ENCODE data around the gene CTSW. TPM values are rescaled to one million over a fixed set of nuclear protein-coding genes. Genes with fewer than 3 reads are reported as not detected.

The CTSW gene
- total RNA-seq, 4 donors from 2014 or later: 0.62 to 3.6 TPM; not detected in 2

DNA sequence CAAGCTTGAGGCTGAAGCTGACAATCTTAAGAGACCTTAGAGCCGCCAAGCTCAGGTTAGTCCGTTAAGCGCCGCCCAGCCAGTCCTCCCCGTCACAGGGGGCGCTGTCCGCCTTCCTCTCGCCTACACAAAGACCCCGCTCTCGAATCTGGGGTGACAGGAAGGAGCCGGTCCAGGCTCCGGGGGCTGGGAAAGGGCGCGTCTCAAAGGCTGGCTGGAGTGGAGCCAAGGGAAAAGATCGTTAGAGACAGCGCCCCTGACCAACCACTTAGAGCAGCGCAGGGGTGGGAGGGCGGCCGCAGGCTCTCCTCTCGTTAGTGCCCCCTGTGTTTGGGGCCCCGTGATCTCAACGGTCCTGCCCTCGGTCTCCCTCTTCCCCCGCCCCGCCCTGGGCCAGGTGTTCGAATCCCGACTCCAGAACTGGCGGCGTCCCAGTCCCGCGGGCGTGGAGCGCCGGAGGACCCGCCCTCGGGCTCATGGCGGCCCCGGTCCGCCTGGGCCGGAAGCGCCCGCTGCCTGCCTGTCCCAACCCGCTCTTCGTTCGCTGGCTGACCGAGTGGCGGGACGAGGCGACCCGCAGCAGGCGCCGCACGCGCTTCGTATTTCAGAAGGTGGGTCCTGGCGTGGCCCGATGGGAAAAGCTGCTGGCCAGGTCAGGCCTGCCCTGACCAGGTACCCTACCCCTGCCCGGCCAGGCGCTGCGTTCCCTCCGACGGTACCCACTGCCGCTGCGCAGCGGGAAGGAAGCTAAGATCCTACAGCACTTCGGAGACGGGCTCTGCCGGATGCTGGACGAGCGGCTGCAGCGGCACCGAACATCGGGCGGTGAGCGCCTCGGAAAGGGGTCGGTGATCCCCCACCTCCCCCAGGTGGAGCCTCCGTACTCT lies 19.1 kb upstream of the CTSW start, which contains the start of gene MUS81:
TSS of gene MUS81 (plus strand) at position 156 of the 887 bp plus-strand sequence. CDS start at position 477, 321 bp downstream.
- Histone ChIP-seq H3K9me3 (no peaks in the 10 kb centered on the region), H3K4me3 (peak within 1 kb of the TSS; percentile 92 to 99), H3K27me3 (no peaks in the 10 kb centered on the region), H3K27ac (peak within 1 kb of the TSS; percentile 98 to 99), H3K4me1 (peaks cover 7 to 13% of the 10 kb centered on the region in 2 donors), H3K36me3 (no peaks in the 10 kb centered on the region)
- DNase-seq: peak; percentile 99
- TF ChIP-seq, protein P1, sequence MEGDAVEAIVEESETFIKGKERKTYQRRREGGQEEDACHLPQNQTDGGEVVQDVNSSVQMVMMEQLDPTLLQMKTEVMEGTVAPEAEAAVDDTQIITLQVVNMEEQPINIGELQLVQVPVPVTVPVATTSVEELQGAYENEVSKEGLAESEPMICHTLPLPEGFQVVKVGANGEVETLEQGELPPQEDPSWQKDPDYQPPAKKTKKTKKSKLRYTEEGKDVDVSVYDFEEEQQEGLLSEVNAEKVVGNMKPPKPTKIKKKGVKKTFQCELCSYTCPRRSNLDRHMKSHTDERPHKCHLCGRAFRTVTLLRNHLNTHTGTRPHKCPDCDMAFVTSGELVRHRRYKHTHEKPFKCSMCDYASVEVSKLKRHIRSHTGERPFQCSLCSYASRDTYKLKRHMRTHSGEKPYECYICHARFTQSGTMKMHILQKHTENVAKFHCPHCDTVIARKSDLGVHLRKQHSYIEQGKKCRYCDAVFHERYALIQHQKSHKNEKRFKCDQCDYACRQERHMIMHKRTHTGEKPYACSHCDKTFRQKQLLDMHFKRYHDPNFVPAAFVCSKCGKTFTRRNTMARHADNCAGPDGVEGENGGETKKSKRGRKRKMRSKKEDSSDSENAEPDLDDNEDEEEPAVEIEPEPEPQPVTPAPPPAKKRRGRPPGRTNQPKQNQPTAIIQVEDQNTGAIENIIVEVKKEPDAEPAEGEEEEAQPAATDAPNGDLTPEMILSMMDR (IDR thresholded peaks at IDR 0.05): peak; percentile 87 to 95 (median 92)
- peak; percentile 70 to 75 for TF ChIP-seq POLR2A (IDR thresholded peaks at IDR 0.05)
- intact Hi-C loops (cut with DNase I; ENCODE audit: low total_unique reads): no loop called here

DNA sequence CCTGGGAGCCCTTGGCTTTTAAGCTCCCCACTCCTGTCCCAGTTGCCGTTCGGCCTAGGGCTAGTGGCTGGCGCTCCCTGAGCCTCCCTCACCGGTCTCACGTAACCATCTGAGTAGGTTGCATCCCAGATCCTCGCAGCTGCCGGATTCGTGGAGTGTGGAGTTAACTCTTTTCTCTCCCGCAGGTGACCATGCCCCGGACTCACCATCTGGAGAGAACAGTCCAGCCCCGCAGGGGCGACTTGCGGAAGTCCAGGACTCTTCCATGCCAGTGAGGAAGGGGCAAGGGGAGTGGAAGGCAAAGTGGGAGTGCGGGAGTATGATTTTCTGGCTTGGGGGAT lies 18.5 kb upstream of the CTSW start:
- intact Hi-C loops (cut with DNase I; ENCODE audit: low total_unique reads): no loop called here
- peak overlapping the region; percentile 92 to 99 for H3K4me3 ChIP-seq
- no peaks in the 10 kb centered on the region for H3K9me3 ChIP-seq
- no peaks in the 10 kb centered on the region for H3K27me3 ChIP-seq
- H3K36me3 ChIP-seq: no peaks in the 10 kb centered on the region
- DNase-seq: peak in 1 of 2 donors; percentile 45
- H3K27ac ChIP-seq: peak overlapping the region; percentile 98 to 99
- peaks cover 7 to 13% of the 10 kb centered on the region in 2 donors for H3K4me1 ChIP-seq
- no peak for TF ChIP-seq POLR2A (IDR thresholded peaks at IDR 0.05)
- TF ChIP-seq, protein P1 (IDR thresholded peaks at IDR 0.05): no peak

DNA sequence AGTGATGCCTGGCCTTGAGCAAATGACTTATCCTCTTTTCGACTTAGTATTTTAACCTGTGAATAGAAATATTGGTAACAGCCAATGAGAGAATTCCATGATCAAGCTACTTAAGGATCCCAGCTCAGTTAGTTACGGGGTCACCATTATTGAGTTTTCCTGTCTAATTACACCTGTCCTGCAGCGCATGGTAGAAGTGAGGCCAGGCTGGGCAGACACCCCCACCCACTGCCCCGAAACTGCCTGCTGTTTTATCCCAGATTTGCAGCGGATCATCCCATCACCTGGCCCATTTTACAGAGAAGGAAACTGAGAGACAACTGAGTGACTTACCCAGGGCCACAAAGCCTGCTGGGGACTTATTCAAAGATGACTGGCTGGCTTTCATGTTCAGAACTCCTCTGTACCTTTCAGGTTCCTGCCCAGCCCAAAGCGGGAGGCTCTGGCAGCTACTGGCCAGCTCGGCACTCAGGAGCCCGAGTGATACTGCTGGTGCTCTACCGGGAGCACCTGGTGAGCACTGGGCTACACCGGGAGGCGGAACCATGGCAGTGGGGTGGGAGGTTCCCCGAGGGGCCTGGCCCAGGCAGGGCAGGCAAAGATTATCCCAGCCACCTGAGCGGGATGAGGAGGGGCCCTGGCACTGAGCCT lies 18.0 kb upstream of the CTSW start:
- TF ChIP-seq POLR2A (IDR thresholded peaks at IDR 0.05): no peak
- TF ChIP-seq, protein P1 (IDR thresholded peaks at IDR 0.05): no peak
- intact Hi-C loops (cut with DNase I; ENCODE audit: low total_unique reads): no loop called here
- Histone ChIP-seq H3K27ac (peak overlapping the region; percentile 98 to 99), H3K27me3 (no peaks in the 10 kb centered on the region), H3K4me1 (peaks cover 7% of the 10 kb centered on the region in 2 donors), H3K9me3 (no peaks in the 10 kb centered on the region), H3K36me3 (no peaks in the 10 kb centered on the region), H3K4me3 (peak overlapping the region; percentile 92 to 99)
- peak; percentile 16 to 35 for DNase-seq

DNA sequence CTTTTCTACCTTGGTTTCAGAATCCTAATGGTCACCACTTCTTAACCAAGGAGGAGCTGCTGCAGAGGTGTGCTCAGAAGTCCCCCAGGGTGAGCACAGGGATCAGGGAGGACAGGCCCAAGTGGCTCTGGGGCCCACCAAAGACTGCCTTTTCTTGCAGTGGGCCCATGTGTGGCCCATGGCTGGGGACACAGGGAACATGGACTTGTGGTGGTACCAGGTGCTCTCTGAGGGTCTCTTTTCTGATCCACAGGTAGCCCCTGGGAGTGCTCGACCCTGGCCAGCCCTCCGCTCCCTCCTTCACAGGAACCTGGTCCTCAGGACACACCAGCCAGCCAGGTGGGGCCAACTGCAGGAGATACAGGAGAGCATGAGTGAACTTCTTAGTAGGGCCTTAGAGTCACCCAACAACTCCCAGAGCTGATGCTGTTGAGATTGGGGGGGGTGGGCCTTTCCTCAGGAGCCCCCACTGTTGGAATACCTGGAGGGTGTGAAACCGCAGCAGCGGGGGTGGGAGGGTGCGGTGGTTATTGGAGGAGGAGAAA lies 17.4 kb upstream of the CTSW start:
- Histone ChIP-seq H3K27me3 (no peaks in the 10 kb centered on the region), H3K36me3 (no peaks in the 10 kb centered on the region), H3K9me3 (no peaks in the 10 kb centered on the region), H3K4me3 (no peak overlapping the region), H3K27ac (peak overlapping the region; percentile 98 to 99), H3K4me1 (peaks cover 6 to 7% of the 10 kb centered on the region in 2 donors)
- no peak for TF ChIP-seq POLR2A (IDR thresholded peaks at IDR 0.05)
- TF ChIP-seq, protein P1 (IDR thresholded peaks at IDR 0.05): no peak
- DNase-seq: peak; percentile 17 to 25
- intact Hi-C loops (cut with DNase I; ENCODE audit: low total_unique reads): no loop called here
